Neuron (in vitro differentiated cells): ENCODE data around the gene SULT1C2.
"Not testable (repeated sequence)": the region's sequence is repeated elsewhere in the genome, so short reads cannot be mapped to it uniquely, and the experiment has no call there.

Experiments used
- H2AFZ ChIP-seq: one replicate; pipeline ENCODE4 v1.6.1; 2013; ENCODE audit warnings: low read depth, mild to moderate bottlenecking, inconsistent platforms, low read length, moderate library complexity
- H3K27me3 ChIP-seq: one replicate; pipeline ENCODE4 v1.6.1; 2013; ENCODE audit warnings: low read length; ENCODE audit not compliant: insufficient read depth
- H3K36me3 ChIP-seq: one replicate; pipeline ENCODE4 v1.6.1; 2013; ENCODE audit warnings: low read length; ENCODE audit not compliant: insufficient read depth
- H3K4me1 ChIP-seq: one replicate; pipeline ENCODE4 v1.6.1; 2013; ENCODE audit warnings: low read length; ENCODE audit not compliant: insufficient read depth
- H3K4me3 ChIP-seq: 2 replicates; pipeline ENCODE4 v1.5.1; 2013; ENCODE audit warnings: mild to moderate bottlenecking, low read length, moderate library complexity
- H3K9me3 ChIP-seq: one replicate; pipeline ENCODE4 v1.6.1; 2013; ENCODE audit warnings: low read length

The SULT1C2 gene

GRCh38 chr2:108270346-108270745 is 18.3 kb upstream of the SULT1C2 start:
- H3K27me3 ChIP-seq = no peaks in the 10 kb centered on the region
- no peaks in the 10 kb centered on the region for H3K36me3 ChIP-seq
- no peak overlapping the region for H3K4me3 ChIP-seq
- no peaks in the 10 kb centered on the region for H3K9me3 ChIP-seq
- no peak overlapping the region for H2AFZ ChIP-seq
- H3K4me1 ChIP-seq = no peaks in the 10 kb centered on the region

GRCh38 chr2:108270768-108271506 is 17.8 kb upstream of the SULT1C2 start:
- Histone ChIP-seq H3K4me3 (no peak overlapping the region), H3K27me3 (no peaks in the 10 kb centered on the region), H3K4me1 (no peaks in the 10 kb centered on the region), H3K9me3 (no peaks in the 10 kb centered on the region), H3K36me3 (no peaks in the 10 kb centered on the region), H2AFZ (no peak overlapping the region)

GRCh38 chr2:108271691-108272253 is 16.9 kb upstream of the SULT1C2 start:
- Histone ChIP-seq H3K36me3 (no peaks in the 10 kb centered on the region), H2AFZ (no peak overlapping the region), H3K9me3 (no peaks in the 10 kb centered on the region), H3K4me1 (no peaks in the 10 kb centered on the region), H3K27me3 (no peaks in the 10 kb centered on the region), H3K4me3 (no peak overlapping the region)

- Histone ChIP-seq H3K27me3 (peaks cover 3% of the 10 kb centered on the region), H3K9me3 (no peaks in the 10 kb centered on the region), H3K4me3 (no peak overlapping the region), H2AFZ (no peak overlapping the region), H3K4me1 (no peaks in the 10 kb centered on the region), H3K36me3 (no peaks in the 10 kb centered on the region)
Measured at GRCh38 chr2:108278631-108279030, 10.1 kb upstream of the SULT1C2 start.

- Histone ChIP-seq H2AFZ (no peak overlapping the region), H3K36me3 (no peaks in the 10 kb centered on the region), H3K27me3 (peaks cover 3% of the 10 kb centered on the region), H3K9me3 (no peaks in the 10 kb centered on the region), H3K4me1 (no peaks in the 10 kb centered on the region), H3K4me3 (no peak overlapping the region)
Measured at GRCh38 chr2:108279468-108279867, 9.2 kb upstream of the SULT1C2 start.

- H2AFZ ChIP-seq = no peak overlapping the region
- H3K9me3 ChIP-seq = no peaks in the 10 kb centered on the region
- peaks cover 3% of the 10 kb centered on the region for H3K27me3 ChIP-seq
- no peak overlapping the region for H3K4me3 ChIP-seq
- no peaks in the 10 kb centered on the region for H3K4me1 ChIP-seq
- no peaks in the 10 kb centered on the region for H3K36me3 ChIP-seq
Measured at GRCh38 chr2:108280466-108280865, 8.2 kb upstream of the SULT1C2 start.

- H3K36me3 ChIP-seq, H3K27me3 ChIP-seq, H3K9me3 ChIP-seq, H2AFZ ChIP-seq, H3K4me3 ChIP-seq: not testable (repeated sequence)
- H3K4me1 ChIP-seq = peaks cover 12% of the 10 kb centered on the region
Measured at GRCh38 chr2:108284566-108284965, 4.1 kb upstream of the SULT1C2 start.

GRCh38 chr2:108285616-108286015 is 3.1 kb upstream of the SULT1C2 start:
- Histone ChIP-seq H3K27me3 (no peaks in the 10 kb centered on the region), H3K9me3 (peaks cover 3% of the 10 kb centered on the region), H3K36me3 (no peaks in the 10 kb centered on the region)

GRCh38 chr2:108287169-108287568 is 1.5 kb upstream of the SULT1C2 start:
- H2AFZ ChIP-seq = no peak overlapping the region
- H3K36me3 ChIP-seq = no peaks in the 10 kb centered on the region
- H3K4me1 ChIP-seq = peaks cover 12% of the 10 kb centered on the region
- H3K9me3 ChIP-seq = peaks cover 3% of the 10 kb centered on the region
- no peaks in the 10 kb centered on the region for H3K27me3 ChIP-seq
- no peak overlapping the region for H3K4me3 ChIP-seq

More at GRCh38 chr2:108285616-108286015, 3.1 kb upstream of the SULT1C2 start:
- Histone ChIP-seq H2AFZ (no peak overlapping the region), H3K4me1 (peaks cover 12% of the 10 kb centered on the region), H3K4me3 (no peak overlapping the region)

- no peak overlapping the region for H2AFZ ChIP-seq
- H3K4me3 ChIP-seq = no peak overlapping the region
- H3K9me3 ChIP-seq = peaks cover 3% of the 10 kb centered on the region
- H3K36me3 ChIP-seq = no peaks in the 10 kb centered on the region
- H3K4me1 ChIP-seq = peaks cover 1% of the 10 kb centered on the region
- no peaks in the 10 kb centered on the region for H3K27me3 ChIP-seq
Measured at GRCh38 chr2:108293850-108294249, 5.2 kb downstream of the SULT1C2 start.

- Histone ChIP-seq H3K4me1 (no peaks in the 10 kb centered on the region), H3K27me3 (no peaks in the 10 kb centered on the region), H3K4me3 (no peak overlapping the region), H3K36me3 (no peaks in the 10 kb centered on the region), H3K9me3 (no peaks in the 10 kb centered on the region), H2AFZ (no peak overlapping the region)
Measured at GRCh38 chr2:108297436-108298141, 8.9 kb downstream of the SULT1C2 start.

GRCh38 chr2:108301558-108301957 is 12.9 kb downstream of the SULT1C2 start:
- no peak overlapping the region for H2AFZ ChIP-seq
- no peak overlapping the region for H3K4me3 ChIP-seq
- no peaks in the 10 kb centered on the region for H3K9me3 ChIP-seq
- H3K4me1 ChIP-seq = no peaks in the 10 kb centered on the region
- no peaks in the 10 kb centered on the region for H3K27me3 ChIP-seq
- H3K36me3 ChIP-seq = no peaks in the 10 kb centered on the region

- Histone ChIP-seq H3K4me3 (no peak overlapping the region), H2AFZ (no peak overlapping the region), H3K36me3 (no peaks in the 10 kb centered on the region), H3K9me3 (no peaks in the 10 kb centered on the region), H3K27me3 (no peaks in the 10 kb centered on the region), H3K4me1 (no peaks in the 10 kb centered on the region)
Measured at GRCh38 chr2:108304975-108305374, 16.3 kb downstream of the SULT1C2 start.
